IMR-90 (cell line): Measurements from ENCODE around the gene ZNF341. TPM values are rescaled to one million over a fixed set of nuclear protein-coding genes. Genes with fewer than 3 reads are reported as not detected.

Experiments used
- ATAC-seq: fragments of 200-7000 bp; cut with Tn5 transposase; 2 replicates; pipeline ENCODE4 v1.9.1; 2020; ENCODE audit warnings: low read depth, mild to moderate bottlenecking, moderate library complexity
- BruUV-seq: library from RNA; stranded (reverse); fragments of 400-500 nt; replicated peaks from 2 replicates; lab custom pipeline; 2021; lab: Mats Ljungman, UMichigan
- CTCF ChIA-PET: fragments of 300-600 bp; formaldehyde crosslinking; extraction: SDS; loops from one replicate; lab custom pipeline; 2021; ENCODE audit warnings: antibody characterized with exemption; lab: Yijun Ruan, JAX
- POLR2A ChIA-PET: fragments of 300-600 bp; sonication (Branson Sonifier 250); formaldehyde crosslinking; loops from one replicate; lab custom pipeline; 2022; ENCODE audit warnings: antibody characterized with exemption; ENCODE audit not compliant: unreplicated experiment; lab: Charles Lee
- DNase-seq: peaks from one replicate; pipeline ENCODE4 v3.0.0; 2013
- H2AFZ ChIP-seq: replicated peaks from 2 replicates; pipeline ENCODE3; 2013; ENCODE audit warnings: low read length, mild to moderate bottlenecking; ENCODE audit not compliant: poor library complexity
- H2AK5ac ChIP-seq: 2 replicates; pipeline ENCODE4 v1.6.1; 2013; ENCODE audit warnings: low read depth, low read length, inconsistent platforms
- H2AK9ac ChIP-seq: replicated peaks from 2 replicates; pipeline ENCODE3; 2013; ENCODE audit warnings: mild to moderate bottlenecking, low read depth, low read length, moderate library complexity; ENCODE audit not compliant: poor library complexity
- H2BK120ac ChIP-seq: 2 replicates; pipeline ENCODE4 v1.6.1; 2013; ENCODE audit warnings: low read depth, low read length, inconsistent platforms
- H2BK15ac ChIP-seq: 3 replicates; pipeline ENCODE4 v1.6.1; 2013; ENCODE audit warnings: low read depth, low read length, inconsistent platforms
- H2BK20ac ChIP-seq: 2 replicates; pipeline ENCODE4 v1.6.1; 2013; ENCODE audit warnings: low read depth, mild to moderate bottlenecking, inconsistent platforms, low read length, moderate library complexity
- H2BK5ac ChIP-seq: 2 replicates; pipeline ENCODE4 v1.6.1; 2013; ENCODE audit warnings: mild to moderate bottlenecking, low read depth, low read length, inconsistent platforms; ENCODE audit not compliant: poor library complexity, severe bottlenecking
- H3K14ac ChIP-seq: replicated peaks from 2 replicates; pipeline ENCODE4 v1.6.1; 2013; ENCODE audit warnings: low read depth, low read length, inconsistent platforms
- H3K18ac ChIP-seq: 2 replicates; pipeline ENCODE4 v1.6.1; 2013; ENCODE audit warnings: low read depth, low read length, control low read depth
- H3K23ac ChIP-seq: 2 replicates; pipeline ENCODE4 v1.6.1; 2013; ENCODE audit warnings: low read depth, low read length, inconsistent platforms
- H3K27ac ChIP-seq: 2 replicates; pipeline ENCODE4 v1.5.1; 2013; ENCODE audit warnings: mild to moderate bottlenecking, control low read depth, low read length; ENCODE audit not compliant: insufficient read depth
- H3K27me3 ChIP-seq: 2 replicates; pipeline ENCODE4 v1.6.1; 2013; ENCODE audit warnings: low read length; ENCODE audit not compliant: control insufficient read depth, insufficient read depth
- H3K36me3 ChIP-seq: 2 replicates; pipeline ENCODE4 v1.6.1; 2013; ENCODE audit warnings: low read length, mixed read lengths; ENCODE audit not compliant: control insufficient read depth, insufficient read depth
- H3K4ac ChIP-seq: 2 replicates; pipeline ENCODE4 v1.6.1; 2013; ENCODE audit warnings: low read depth, low read length, inconsistent platforms
- H3K4me1 ChIP-seq: 2 replicates; pipeline ENCODE4 v1.6.1; 2013; ENCODE audit warnings: low read length, mixed read lengths; ENCODE audit not compliant: control insufficient read depth, insufficient read depth
- H3K4me2 ChIP-seq: 2 replicates; pipeline ENCODE4 v1.6.1; 2013; ENCODE audit warnings: low read depth, mild to moderate bottlenecking, control low read depth, low read length, moderate library complexity
- H3K4me3 ChIP-seq: 2 replicates; pipeline ENCODE4 v1.5.1; 2013; ENCODE audit warnings: low read depth, mild to moderate bottlenecking, control low read depth, low read length, moderate library complexity; ENCODE audit not compliant: insufficient read depth
- H3K56ac ChIP-seq: 2 replicates; pipeline ENCODE4 v1.6.1; 2013; ENCODE audit warnings: low read length, inconsistent platforms; ENCODE audit not compliant: insufficient read depth; ENCODE audit errors: extremely low read depth
- H3K79me1 ChIP-seq, 2 experiments: 2 replicates each; pipeline ENCODE4 v1.6.1; 2013; ENCODE audit warnings: low read length in 2 of 2, inconsistent platforms in 1 of 2, low read depth in 1 of 2
- H3K9ac ChIP-seq: 2 replicates; pipeline ENCODE4 v1.6.1; 2013; ENCODE audit warnings: low read depth, low read length, control low read depth
- H3K9me1 ChIP-seq: 2 replicates; pipeline ENCODE4 v1.6.1; 2013; ENCODE audit warnings: low read length, inconsistent platforms; ENCODE audit not compliant: insufficient read depth
- H3K9me3 ChIP-seq: 2 replicates; pipeline ENCODE4 v1.6.1; 2013; ENCODE audit warnings: low read length; ENCODE audit not compliant: control insufficient read depth, insufficient read depth
- H4K20me1 ChIP-seq: 2 replicates; pipeline ENCODE4 v1.6.1; 2013; ENCODE audit warnings: low read length, inconsistent platforms; ENCODE audit not compliant: insufficient read depth
- H4K5ac ChIP-seq: 2 replicates; pipeline ENCODE4 v1.6.1; 2013; ENCODE audit warnings: mild to moderate bottlenecking, low read depth, low read length, control low read depth
- H4K8ac ChIP-seq, 2 experiments: 2 replicates each; pipeline ENCODE4 v1.6.1; 2013; ENCODE audit warnings: low read depth in 2 of 2, low read length in 2 of 2, control low read depth in 1 of 2, inconsistent platforms in 1 of 2
- H4K91ac ChIP-seq: 2 replicates; pipeline ENCODE4 v1.6.1; 2013; ENCODE audit warnings: low read depth, low read length, inconsistent platforms; ENCODE audit not compliant: insufficient read depth
- FOS ChIP-seq: fragments of 150-350 bp; IDR thresholded peaks from 2 replicates; pipeline ENCODE4 v1.6.1; 2016; ENCODE audit warnings: low read depth, low read length
- RAD21 ChIP-seq: IDR thresholded peaks from 2 replicates; pipeline ENCODE4 v1.6.1; 2012; ENCODE audit warnings: low read length, improper control_type of control experiment
- WGBS, 2 experiments: methylation state at CpG; one replicate each; pipeline versions ENCODE4 v1.1.5 to v1.1.7; 2013; ENCODE audit warnings: missing lambda C conversion rate in 2 of 2; ENCODE audit not compliant: insufficient read length in 1 of 2; ENCODE audit errors: extremely low coverage in 2 of 2; 5-methylcytosine and 5-hydroxymethylcytosine counted together
- dilution Hi-C: fragments of 300-500 bp; cut with HindIII; formaldehyde crosslinking; loops from one replicate; pipeline ENCODE4 v1.14.3; 2018; ENCODE audit warnings: low sequenced_read_pairs; ENCODE audit not compliant: unreplicated experiment
- in situ Hi-C: fragments of 300-500 bp; cut with MboI; formaldehyde crosslinking; loops from 3 replicates; pipeline ENCODE4 v1.14.3; 2019; ENCODE audit warnings: low sequenced_read_pairs, inconsistent platforms, mixed read lengths
- intact Hi-C: fragments of 100-400 bp; cut with micrococcal nuclease; formaldehyde crosslinking; loops from 2 replicates; pipeline ENCODE4 v1.10.0; 2022
- polyA plus RNA-seq, 3 experiments: library from polyadenylated mRNA; depleted of rRNA; stranded (reverse); fragments of >200 nt; gene quantifications; 2 replicates each; pipeline ENCODE4 v1.2.3, GENCODE V29; 2012; ENCODE audit warnings: low replicate concordance in 1 of 3
- total RNA-seq: library from RNA; depleted of rRNA; stranded (reverse); fragments of >200 nt; gene quantifications from 2 replicates; pipeline ENCODE4 v1.2.3, GENCODE V29; 2012

ZNF341 gene
- total and polyA plus RNA-seq, 2 of the 4 experiments (the other 2 are of a cell fraction), result 1.1 to 3.4 TPM

DNA sequence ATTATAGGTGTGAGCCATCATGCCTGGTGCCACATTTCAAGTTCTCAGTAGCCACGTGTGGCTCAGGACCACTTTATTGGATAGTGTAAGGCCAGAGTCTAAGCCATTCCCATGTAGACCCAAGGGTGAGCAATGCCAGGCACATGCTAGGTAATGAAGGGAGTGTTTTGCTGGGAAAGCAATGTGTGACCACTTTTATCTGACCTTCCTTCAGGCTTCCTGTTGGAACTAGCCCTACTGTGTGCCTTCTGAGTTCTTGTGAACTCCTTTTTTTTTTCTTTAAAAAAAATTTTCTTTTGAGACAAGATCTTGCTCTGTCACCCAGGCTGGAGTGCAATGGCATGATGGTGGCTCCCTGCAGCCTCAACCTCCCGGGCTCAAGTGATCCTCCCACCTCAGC lies 33.3 kb downstream of the ZNF341 start:
- no peak overlapping the region for H3K27ac ChIP-seq
- H2AFZ ChIP-seq, result no peak overlapping the region
- H3K36me3 ChIP-seq, result peaks cover 10% of the 10 kb centered on the region; the same call in 1 of the 2 replicates
- in situ Hi-C loops, result no loop called here
- H2BK5ac ChIP-seq, result no peak overlapping the region
- H4K20me1 ChIP-seq, result no peaks in the 10 kb centered on the region
- no peak overlapping the region for H3K4me3 ChIP-seq
- dilution Hi-C loops, result no loop called here
- no peaks in the 10 kb centered on the region for H3K4me1 ChIP-seq
- BruUV-seq, result no TSS peak
- no peak overlapping the region for H2BK120ac ChIP-seq
- CTCF ChIA-PET, result no interaction called here
- H3K14ac ChIP-seq, result no peak overlapping the region
- H2BK15ac ChIP-seq, result no peak overlapping the region
- intact Hi-C loops, result no loop called here
- no peak overlapping the region for H3K18ac ChIP-seq
- H4K91ac ChIP-seq, result no peak overlapping the region
- H4K8ac ChIP-seq, result no peak overlapping the region
- H3K27me3 ChIP-seq, result no peaks in the 10 kb centered on the region
- H2BK20ac ChIP-seq, result no peak overlapping the region
- no peak overlapping the region for H3K4ac ChIP-seq
- H3K9ac ChIP-seq, result no peak overlapping the region
- H2AK9ac ChIP-seq, result no peak overlapping the region
- no peak overlapping the region for H2AK5ac ChIP-seq
- WGBS, 2 experiments, result no CpG with 5 or more reads among the region's 2 CpGs
- TF ChIP-seq RAD21 (no peak), FOS (no peak)
- POLR2A ChIA-PET, result no interaction called here
- H3K9me1 ChIP-seq, result peaks cover 6% of the 10 kb centered on the region; the same call in 1 of the 2 replicates
- H3K23ac ChIP-seq, result no peak overlapping the region
- no peak overlapping the region for H3K56ac ChIP-seq
- DNase-seq (no peak), ATAC-seq (no peak)
- no peaks in the 10 kb centered on the region for H3K9me3 ChIP-seq
- H3K4me2 ChIP-seq, result no peak overlapping the region
- H4K5ac ChIP-seq, result no peak overlapping the region
- no peaks in the 10 kb centered on the region for H3K79me1 ChIP-seq
